Activated CD8-positive, alpha-beta T cell treated with anti-CD3 and anti-CD28 coated beads, Interleukin-2, amount 10 ng/mL, durations not matched to agents 7 days and 5 days (primary cell): ENCODE results near the gene FMN2. TPM values are rescaled to one million over a fixed set of nuclear protein-coding genes. Genes with fewer than 3 reads are reported as not detected.

Experiments used
- ATAC-seq: fragments of 150-1000 bp; cut with Tn5 transposase; one replicate; pipeline ENCODE4 v1.10.0; 2021; ENCODE audit warnings: moderate library complexity
- CTCF ChIA-PET: fragments of 350-600 bp; sonication (Branson Sonifier 250); formaldehyde crosslinking; loops from one replicate; lab custom pipeline; 2021; ENCODE audit warnings: antibody characterized with exemption; lab: Charles Lee
- POLR2A ChIA-PET: fragments of 350-600 bp; sonication (Branson Sonifier 250); formaldehyde crosslinking; loops from one replicate; lab custom pipeline; 2021; ENCODE audit warnings: antibody characterized with exemption; lab: Charles Lee
- DNase-seq: peaks from one replicate; pipeline ENCODE4 v3.0.0-alpha.2; 2020
- H3K27ac Mint-ChIP-seq: one replicate; pipeline ENCODE4 v1.8.0; 2021; ENCODE audit warnings: mild to moderate bottlenecking, mixed read lengths
- H3K27me3 Mint-ChIP-seq: one replicate; pipeline ENCODE4 v1.8.0; 2021; ENCODE audit warnings: low read depth, mixed read lengths
- H3K36me3 Mint-ChIP-seq: one replicate; pipeline ENCODE4 v1.8.0; 2021; ENCODE audit warnings: low read depth, mixed read lengths
- H3K4me1 Mint-ChIP-seq: one replicate; pipeline ENCODE4 v1.8.0; 2021; ENCODE audit warnings: low read depth, mixed read lengths
- H3K4me3 Mint-ChIP-seq: one replicate; pipeline ENCODE4 v1.8.0; 2021; ENCODE audit warnings: mild to moderate bottlenecking, mixed read lengths
- H3K9me3 Mint-ChIP-seq: one replicate; pipeline ENCODE4 v1.8.0; 2022; ENCODE audit warnings: mixed read lengths; ENCODE audit not compliant: insufficient read depth
- total RNA-seq, 2 experiments: library from RNA; stranded (reverse); gene quantifications; one replicate each; pipeline ENCODE4 v1.2.3, GENCODE V29; 2021

The FMN2 gene
- total RNA-seq, 2 experiments from 2014 or later, result not detected

DNA sequence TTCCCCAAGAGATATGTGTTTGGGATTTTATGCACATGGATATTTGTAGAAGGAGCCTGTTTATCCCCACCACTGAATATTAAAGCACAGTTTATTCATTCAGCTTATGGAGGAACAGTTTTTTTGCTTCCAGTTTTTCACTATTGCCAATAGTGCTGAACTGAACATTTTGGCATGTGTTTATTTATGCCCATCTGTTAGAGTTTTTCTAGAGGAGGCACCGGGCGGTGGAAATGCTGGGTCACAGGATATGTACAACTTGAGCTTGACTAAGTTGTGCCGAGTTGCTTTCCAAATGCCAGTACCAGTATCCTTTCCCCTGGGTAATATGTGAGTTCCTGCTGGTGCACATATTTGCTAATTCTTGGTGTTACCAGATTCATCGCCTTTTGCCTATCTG lies 409.0 kb downstream of the FMN2 start:
- ChIA-PET CTCF (no interaction called here), POLR2A (no interaction called here)
- H3K9me3 Mint-ChIP-seq, result peaks cover 9% of the 10 kb centered on the region
- DNase-seq (no peak), ATAC-seq (no peak)
- no peak overlapping the region for H3K27ac Mint-ChIP-seq
- peaks cover 3% of the 10 kb centered on the region for H3K4me1 Mint-ChIP-seq
- H3K36me3 Mint-ChIP-seq, result no peaks in the 10 kb centered on the region
- no peaks in the 10 kb centered on the region for H3K27me3 Mint-ChIP-seq
- H3K4me3 Mint-ChIP-seq, result no peak overlapping the region

DNA sequence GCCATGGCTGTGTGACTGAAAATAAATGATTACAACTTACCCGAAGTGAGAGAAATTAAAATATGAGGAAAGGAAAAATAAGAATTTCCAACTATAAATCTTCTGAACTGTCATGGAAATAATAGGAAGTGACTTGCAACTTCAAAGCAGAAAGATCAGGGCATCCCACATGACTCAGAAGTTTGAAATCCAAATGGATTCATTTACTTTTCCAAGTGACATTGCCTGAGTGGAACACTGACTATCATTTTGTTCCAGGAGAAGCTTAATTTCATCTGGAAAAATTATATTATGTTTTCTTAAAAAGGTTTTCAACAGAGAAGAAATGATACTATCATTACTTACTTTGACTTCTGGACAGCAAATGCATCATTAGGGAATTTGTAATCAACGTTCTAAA lies 409.4 kb downstream of the FMN2 start:
- CTCF ChIA-PET, result no interaction called here
- H3K4me1 Mint-ChIP-seq, result peaks cover 3% of the 10 kb centered on the region
- H3K9me3 Mint-ChIP-seq, result peaks cover 9% of the 10 kb centered on the region
- no peak for ATAC-seq
- POLR2A ChIA-PET, result no interaction called here
- no peaks in the 10 kb centered on the region for H3K36me3 Mint-ChIP-seq
- H3K27ac Mint-ChIP-seq, result no peak overlapping the region
- H3K27me3 Mint-ChIP-seq, result no peaks in the 10 kb centered on the region
- no peak for DNase-seq
- no peak overlapping the region for H3K4me3 Mint-ChIP-seq

DNA sequence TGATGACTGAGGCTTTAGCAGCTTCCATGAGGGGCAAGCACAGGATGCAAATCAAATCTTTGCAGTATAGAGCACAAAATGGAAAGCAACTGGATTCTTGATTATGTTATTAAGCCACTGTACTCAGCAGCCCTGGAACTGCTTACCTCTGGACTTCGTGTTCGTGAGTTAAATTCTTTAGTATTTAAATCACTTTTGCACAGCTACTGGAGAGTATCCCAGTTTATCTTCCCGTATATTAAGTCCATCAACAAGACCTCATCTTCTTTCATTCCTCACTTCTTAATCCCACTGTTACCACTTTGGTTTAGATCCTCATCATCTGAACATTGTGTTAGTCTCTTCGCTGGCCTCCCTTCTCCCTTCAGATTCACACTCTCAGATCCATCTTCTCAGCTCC lies 411.4 kb downstream of the FMN2 start:
- H3K27ac Mint-ChIP-seq, result no peak overlapping the region
- H3K36me3 Mint-ChIP-seq, result no peaks in the 10 kb centered on the region
- no peak for ATAC-seq
- ChIA-PET POLR2A (no interaction called here), CTCF (no interaction called here)
- no peak overlapping the region for H3K4me3 Mint-ChIP-seq
- peaks cover 3% of the 10 kb centered on the region for H3K4me1 Mint-ChIP-seq
- H3K9me3 Mint-ChIP-seq, result peaks cover 4% of the 10 kb centered on the region
- no peaks in the 10 kb centered on the region for H3K27me3 Mint-ChIP-seq
- DNase-seq, result no peak

DNA sequence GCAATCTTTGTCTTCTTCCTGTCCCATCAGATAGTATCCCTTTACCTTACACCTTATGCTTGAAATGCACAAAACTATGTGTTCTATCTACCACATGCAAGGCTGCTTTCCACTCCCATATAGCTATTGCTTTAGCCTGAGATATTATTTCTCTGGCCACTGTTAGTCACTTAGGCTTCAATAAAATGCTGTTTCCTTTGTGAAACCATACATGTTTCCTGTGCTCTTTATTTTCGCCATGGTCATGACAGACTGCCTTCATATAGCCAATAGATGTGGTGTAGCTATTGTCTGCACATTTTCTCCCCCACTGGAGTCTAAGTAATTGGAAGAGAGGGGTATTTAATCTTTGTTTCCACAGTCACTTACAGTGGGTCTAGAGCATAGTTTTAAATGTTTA lies 411.9 kb downstream of the FMN2 start:
- no peaks in the 10 kb centered on the region for H3K9me3 Mint-ChIP-seq
- no peak for ATAC-seq
- POLR2A ChIA-PET, result no interaction called here

DNA sequence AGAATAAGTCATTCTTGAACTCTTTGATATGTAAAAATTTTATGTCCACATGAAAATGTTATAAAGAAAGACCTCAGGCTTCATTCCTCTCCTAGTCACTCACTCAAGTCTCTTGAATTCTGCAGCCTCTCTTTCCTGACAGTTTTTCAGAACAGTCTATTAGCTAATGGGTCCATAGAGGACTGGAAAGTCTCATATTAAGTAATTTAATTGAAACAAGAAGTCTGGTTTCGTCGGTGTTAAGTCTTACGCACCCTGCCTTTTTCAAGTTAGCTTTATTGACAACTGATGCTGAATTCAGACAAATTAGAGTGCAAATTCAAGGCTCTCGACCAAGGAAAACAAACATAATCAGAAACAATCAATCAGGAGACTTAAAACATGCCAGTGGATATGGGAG lies 414.5 kb downstream of the FMN2 start:
- CTCF ChIA-PET, result no interaction called here

More for the DNA sequence above, 411.9 kb downstream of the FMN2 start:
- Mint-ChIP-seq H3K36me3 (no peaks in the 10 kb centered on the region), H3K4me3 (no peak overlapping the region), H3K4me1 (peaks cover 3% of the 10 kb centered on the region), H3K27ac (no peak overlapping the region), H3K27me3 (no peaks in the 10 kb centered on the region)
- CTCF ChIA-PET, result no interaction called here
- no peak for DNase-seq

DNA sequence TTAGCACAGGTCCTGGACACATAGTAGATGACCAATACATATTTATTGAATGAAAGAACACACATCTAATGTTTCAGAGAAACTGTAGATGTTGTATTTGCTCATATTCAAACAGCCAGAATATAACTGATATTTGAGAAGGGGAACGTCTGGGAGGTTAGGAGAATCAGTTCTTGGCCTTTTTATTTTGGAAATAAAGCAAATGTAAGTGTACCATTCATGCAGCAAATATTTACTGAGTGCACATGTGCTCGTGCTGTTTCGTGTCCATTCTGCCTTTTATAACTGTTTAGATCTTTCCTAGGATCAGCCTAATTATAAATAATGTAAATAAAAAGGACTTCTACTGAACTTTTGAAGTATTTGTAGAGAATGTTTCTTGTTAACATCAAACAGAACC lies 416.5 kb downstream of the FMN2 start:
- DNase-seq (no peak), ATAC-seq (no peak)
- Mint-ChIP-seq H3K27me3 (no peaks in the 10 kb centered on the region), H3K4me1 (no peaks in the 10 kb centered on the region), H3K27ac (no peak overlapping the region), H3K9me3 (peaks cover 4% of the 10 kb centered on the region), H3K4me3 (no peak overlapping the region), H3K36me3 (no peaks in the 10 kb centered on the region)
- ChIA-PET POLR2A (no interaction called here), CTCF (no interaction called here)

More for the DNA sequence above, 414.5 kb downstream of the FMN2 start:
- POLR2A ChIA-PET, result no interaction called here
- Mint-ChIP-seq H3K4me3 (no peak overlapping the region), H3K4me1 (no peaks in the 10 kb centered on the region), H3K36me3 (no peaks in the 10 kb centered on the region), H3K27ac (no peak overlapping the region), H3K27me3 (no peaks in the 10 kb centered on the region), H3K9me3 (peaks cover 4% of the 10 kb centered on the region)
- DNase-seq (no peak), ATAC-seq (no peak)

DNA sequence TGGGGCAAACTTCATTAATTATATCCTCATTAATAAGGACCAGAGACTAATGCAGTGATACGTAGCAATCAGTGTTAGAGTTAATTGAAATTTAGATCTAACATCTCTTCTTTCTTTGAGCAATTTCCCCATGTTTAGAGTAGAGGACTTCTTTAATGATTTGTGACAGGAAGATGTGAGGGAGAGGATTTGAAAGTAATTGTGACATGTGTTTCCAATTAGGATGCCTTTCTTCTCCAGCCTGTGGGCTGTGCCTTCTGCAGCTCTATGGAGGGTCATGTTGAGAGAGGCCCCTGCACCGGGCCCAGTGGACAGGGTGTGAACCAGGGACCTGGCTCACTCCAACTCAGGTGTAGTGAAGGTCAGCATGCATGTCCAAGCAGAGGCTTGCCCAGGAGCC lies 417.3 kb downstream of the FMN2 start:
- Mint-ChIP-seq H3K4me3 (no peak overlapping the region), H3K36me3 (no peaks in the 10 kb centered on the region), H3K4me1 (no peaks in the 10 kb centered on the region), H3K27ac (no peak overlapping the region), H3K27me3 (no peaks in the 10 kb centered on the region), H3K9me3 (peaks cover 4% of the 10 kb centered on the region)
- ATAC-seq (no peak), DNase-seq (no peak)
- ChIA-PET POLR2A (no interaction called here), CTCF (no interaction called here)

DNA sequence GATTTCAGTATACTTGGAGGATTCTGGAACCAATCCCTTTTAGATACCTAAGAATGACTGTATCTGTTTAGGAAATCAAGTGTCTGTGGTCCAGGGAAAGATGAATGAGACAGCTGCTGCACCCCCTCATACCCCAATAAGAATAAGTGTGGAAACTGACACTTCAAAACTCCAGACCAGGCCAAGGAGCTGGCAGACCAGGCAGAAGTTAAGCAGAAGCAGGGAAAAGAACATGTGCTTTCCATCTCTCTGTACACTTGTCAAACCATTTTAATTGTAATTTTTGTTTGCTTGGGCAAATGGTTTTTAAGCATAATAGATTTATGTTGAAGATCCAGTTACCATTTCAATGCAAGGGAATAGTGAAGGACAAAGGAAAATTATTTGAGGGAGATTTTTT lies 420.1 kb downstream of the FMN2 start:
- H3K27me3 Mint-ChIP-seq, result no peaks in the 10 kb centered on the region
- no peak overlapping the region for H3K4me3 Mint-ChIP-seq
- H3K4me1 Mint-ChIP-seq, result no peaks in the 10 kb centered on the region
- ChIA-PET CTCF (no interaction called here), POLR2A (interaction anchor here (0.6 kb wide), 1 partner anchor 428 kb away, joined by 5 read pairs; no protein-coding TSS in a partner anchor)
- DNase-seq (no peak), ATAC-seq (no peak)
- H3K27ac Mint-ChIP-seq, result no peak overlapping the region
- peaks cover 4% of the 10 kb centered on the region for H3K9me3 Mint-ChIP-seq
- no peaks in the 10 kb centered on the region for H3K36me3 Mint-ChIP-seq

DNA sequence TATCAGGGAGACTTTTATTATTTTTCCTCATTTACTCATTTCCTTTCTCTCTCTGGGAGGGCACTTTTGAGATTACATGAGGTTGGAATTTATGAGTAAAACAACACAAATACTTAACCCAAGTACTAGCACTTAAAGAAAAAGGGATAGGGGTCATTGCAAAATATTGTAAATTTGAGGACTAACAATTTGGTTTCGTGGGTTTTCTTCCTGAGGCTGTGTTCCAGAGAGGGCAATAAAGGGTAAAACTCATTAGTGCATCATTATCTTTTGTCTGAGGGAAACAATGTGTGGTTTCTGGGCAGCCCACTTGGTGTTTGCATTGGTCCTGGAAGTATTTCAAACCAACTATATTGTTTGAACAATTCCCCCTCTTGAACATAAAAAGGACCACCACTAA lies 423.8 kb downstream of the FMN2 start:
- Mint-ChIP-seq H3K9me3 (no peaks in the 10 kb centered on the region), H3K4me1 (no peaks in the 10 kb centered on the region), H3K27me3 (no peaks in the 10 kb centered on the region), H3K4me3 (no peak overlapping the region), H3K27ac (no peak overlapping the region), H3K36me3 (no peaks in the 10 kb centered on the region)
- POLR2A ChIA-PET, result no interaction called here
- CTCF ChIA-PET, result no interaction called here
- DNase-seq, result no peak
- no peak for ATAC-seq

DNA sequence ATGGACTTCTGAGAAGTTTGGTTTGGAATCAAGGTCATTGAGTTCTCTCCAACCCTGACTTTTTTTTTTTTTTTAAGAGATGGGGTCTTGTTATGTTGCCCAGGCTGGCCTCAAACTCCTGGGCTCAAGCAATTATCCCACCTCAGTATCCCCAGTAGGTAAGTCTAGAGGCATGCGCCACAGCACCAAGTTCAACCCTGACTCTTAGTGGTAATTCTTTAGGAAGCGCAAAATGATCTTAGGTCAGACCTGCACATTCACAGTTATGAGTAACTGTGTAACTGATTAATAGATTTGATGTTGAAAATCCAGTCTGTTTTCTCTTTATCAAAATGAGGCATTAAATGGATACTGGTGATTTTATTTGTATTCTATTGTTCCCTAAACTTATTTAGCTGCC lies 424.4 kb downstream of the FMN2 start:
- no peaks in the 10 kb centered on the region for H3K4me1 Mint-ChIP-seq
- ChIA-PET CTCF (no interaction called here), POLR2A (no interaction called here)
- DNase-seq (no peak), ATAC-seq (no peak)
- H3K27me3 Mint-ChIP-seq, result no peaks in the 10 kb centered on the region
- no peaks in the 10 kb centered on the region for H3K9me3 Mint-ChIP-seq
- H3K36me3 Mint-ChIP-seq, result no peaks in the 10 kb centered on the region
- H3K4me3 Mint-ChIP-seq, result no peak overlapping the region
- no peak overlapping the region for H3K27ac Mint-ChIP-seq

DNA sequence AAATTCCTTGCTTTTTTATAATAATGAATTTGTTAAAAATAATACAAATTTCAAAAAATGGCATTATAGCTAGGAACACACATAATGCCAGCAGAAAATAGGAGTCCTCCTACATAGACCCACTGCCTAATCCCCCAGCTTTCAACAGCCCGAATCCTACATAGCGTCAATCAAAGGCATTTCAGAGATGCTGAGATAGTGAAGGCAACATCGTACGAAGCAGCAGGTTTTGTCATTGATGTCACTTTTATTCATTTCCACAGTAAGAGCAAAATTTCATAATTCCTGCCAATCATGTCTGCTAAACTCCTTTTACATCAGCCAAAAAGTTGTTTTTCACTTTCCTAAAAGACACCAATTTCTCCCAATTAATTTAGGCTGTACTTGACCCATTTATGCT lies 426.2 kb downstream of the FMN2 start:
- no peaks in the 10 kb centered on the region for H3K4me1 Mint-ChIP-seq
- H3K9me3 Mint-ChIP-seq, result peaks cover 3% of the 10 kb centered on the region
- ChIA-PET POLR2A (no interaction called here), CTCF (no interaction called here)
- H3K4me3 Mint-ChIP-seq, result no peak overlapping the region
- H3K27me3 Mint-ChIP-seq, result no peaks in the 10 kb centered on the region
- H3K36me3 Mint-ChIP-seq, result no peaks in the 10 kb centered on the region
- DNase-seq (no peak), ATAC-seq (no peak)
- H3K27ac Mint-ChIP-seq, result no peak overlapping the region

DNA sequence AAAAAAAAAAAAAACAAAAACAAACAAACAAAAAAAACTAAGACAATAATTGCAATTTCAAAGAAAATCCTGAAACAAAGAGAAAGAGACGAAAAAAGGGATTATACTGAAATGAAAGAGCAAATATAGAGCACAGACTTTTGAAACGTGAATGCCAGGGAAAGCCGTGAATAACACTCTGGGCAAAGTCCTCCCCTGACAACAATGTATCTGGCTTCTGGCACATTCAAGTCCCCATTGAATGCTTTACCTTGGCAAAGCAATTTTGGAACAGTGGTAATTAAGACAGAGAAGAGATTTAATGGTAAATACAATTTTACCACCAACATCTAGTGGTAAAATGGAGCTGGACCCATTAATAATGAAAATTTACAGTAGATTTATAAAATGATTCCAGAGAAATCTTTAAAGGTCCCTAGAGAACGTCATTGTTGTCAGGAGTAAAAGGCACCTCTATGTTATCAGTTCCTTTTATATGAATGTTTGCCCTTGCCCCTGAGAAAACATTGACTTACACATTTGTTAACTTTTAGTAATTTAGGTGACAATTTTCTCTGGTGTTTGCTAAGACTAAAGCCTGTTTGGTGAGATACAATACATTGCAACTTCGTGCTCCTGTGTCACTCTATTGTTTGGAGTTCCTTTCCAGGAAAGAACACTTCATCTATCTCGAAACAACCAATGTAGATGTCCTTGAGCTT lies 430.6 kb downstream of the FMN2 start:
- CTCF ChIA-PET, result no interaction called here
- Mint-ChIP-seq H3K9me3 (peaks cover 3% of the 10 kb centered on the region), H3K4me3 (no peak overlapping the region), H3K4me1 (no peaks in the 10 kb centered on the region), H3K36me3 (no peaks in the 10 kb centered on the region), H3K27ac (no peak overlapping the region), H3K27me3 (no peaks in the 10 kb centered on the region)
- POLR2A ChIA-PET, result no interaction called here
- no peak for ATAC-seq
- DNase-seq, result no peak
